GM21619 (cell line): ENCODE data around the gene CAVIN3.
"Not testable (repeated sequence)": the region's sequence is repeated elsewhere in the genome, so short reads cannot be mapped to it uniquely, and the experiment has no call there.

ENCODE experiments used
- ATAC-seq: cut with Tn5 transposase; IDR thresholded peaks from one replicate; pipeline ENCODE4 v1.9.1; 2021; ENCODE audit not compliant: unreplicated experiment

Gene CAVIN3

DNA sequence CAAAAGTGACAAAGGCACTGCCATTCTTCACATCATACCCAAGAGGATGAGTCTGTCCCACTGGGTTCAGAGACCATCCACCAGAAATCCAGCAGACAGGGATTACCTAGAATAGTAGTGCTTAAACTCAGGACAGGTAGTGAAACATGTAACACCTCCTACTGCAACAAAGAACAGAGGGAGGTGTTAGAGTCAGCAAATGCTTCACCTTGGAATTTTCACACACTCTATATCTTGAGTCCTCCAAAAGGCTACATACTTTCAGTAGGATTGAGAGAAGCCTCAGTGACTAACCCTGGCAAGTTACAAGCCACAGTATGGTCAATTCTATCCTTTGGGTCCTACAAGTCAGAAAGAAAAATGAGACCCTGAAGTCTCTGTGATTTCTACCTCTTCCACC lies 6.0 kb upstream of the CAVIN3 start:
- no peak for ATAC-seq

DNA sequence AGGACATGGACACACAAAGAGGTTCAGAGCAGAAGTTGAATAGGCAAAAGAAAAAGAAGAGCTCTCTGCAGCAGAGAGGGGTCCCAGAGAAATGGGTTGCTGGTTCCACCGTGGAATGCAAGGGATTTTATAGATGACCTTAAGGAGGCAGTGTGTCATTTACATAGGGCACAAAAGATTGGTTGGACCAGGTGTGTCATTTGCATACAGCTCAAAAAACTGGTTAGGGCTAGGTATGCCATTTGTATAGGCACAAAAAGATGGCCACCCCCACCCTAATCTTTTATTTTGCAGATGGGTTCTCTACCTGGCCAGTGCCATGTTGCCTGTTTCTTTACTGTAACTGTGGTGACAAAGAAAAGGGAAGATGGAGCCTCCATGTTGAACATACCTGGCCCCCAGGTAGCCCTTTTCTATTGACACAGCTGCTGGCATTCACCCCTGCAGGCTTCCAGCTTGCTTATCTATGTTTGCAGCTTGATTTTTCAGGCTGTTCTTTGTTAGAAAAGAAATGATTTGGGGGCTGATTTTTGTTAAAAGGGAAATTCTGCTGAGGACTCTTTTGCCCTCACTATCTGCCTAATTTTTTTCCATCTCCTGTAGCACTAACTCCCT lies 3.1 kb upstream of the CAVIN3 start:
- ATAC-seq: no peak

DNA sequence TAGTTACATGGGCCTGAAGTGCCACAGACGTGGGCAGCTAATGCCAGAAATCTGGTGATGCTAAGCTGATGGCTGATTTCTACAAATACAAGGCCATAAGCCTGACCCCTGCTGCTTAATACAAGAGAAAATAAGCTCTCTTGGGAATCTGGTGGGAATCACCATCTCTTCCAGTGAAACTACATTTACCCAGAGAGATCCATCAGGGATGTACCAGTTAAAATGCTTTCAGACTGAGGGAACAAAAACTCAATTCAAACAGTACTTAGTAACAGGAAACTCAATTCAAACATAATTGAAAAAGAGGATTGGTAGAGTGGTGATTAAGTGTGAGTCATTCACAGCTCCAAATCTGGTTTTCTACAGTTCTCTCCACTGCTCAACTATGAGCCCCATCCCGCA lies 1.7 kb upstream of the CAVIN3 start:
- no peak for ATAC-seq

- no peak for ATAC-seq
These were observed 1.1 kb upstream of the CAVIN3 start for GRCh38 chr11:6321356-6321755.

DNA sequence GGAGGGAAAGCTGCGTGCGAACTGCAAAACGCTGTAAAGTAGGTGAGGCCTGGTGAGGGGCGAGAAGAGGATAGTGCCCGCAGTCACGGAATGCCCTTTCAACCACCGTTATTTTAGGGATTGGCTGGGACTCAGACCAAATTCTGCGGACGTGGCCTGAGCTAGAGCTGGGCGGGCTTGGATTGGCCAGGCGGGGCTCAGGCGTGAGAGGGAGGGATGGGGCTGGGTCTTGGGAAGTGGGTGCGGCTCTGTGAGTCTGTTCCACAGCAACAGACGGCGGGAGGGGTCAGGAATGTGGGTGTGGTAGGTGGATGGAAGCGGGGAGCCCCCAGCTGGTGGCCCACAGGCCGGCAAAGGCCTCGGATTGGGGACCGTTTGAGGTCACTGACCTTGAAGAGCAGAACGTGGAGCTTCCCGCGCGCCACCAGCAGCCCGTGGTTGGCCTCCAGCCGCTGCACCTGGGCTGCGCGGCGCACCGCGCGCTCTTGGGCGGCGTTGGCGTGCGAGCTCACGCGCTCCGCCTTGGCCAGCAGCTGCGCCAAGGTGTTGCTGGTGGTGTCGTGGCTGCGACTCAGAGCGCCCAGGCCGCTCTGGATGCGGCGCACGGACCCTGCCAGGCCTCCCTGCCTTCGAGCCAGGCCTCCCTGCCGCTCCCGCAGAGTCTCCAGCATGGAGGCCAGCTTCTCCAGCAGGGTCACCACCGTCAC lies 444 bp downstream of the CAVIN3 start:
- peak; percentile 36 for ATAC-seq

DNA sequence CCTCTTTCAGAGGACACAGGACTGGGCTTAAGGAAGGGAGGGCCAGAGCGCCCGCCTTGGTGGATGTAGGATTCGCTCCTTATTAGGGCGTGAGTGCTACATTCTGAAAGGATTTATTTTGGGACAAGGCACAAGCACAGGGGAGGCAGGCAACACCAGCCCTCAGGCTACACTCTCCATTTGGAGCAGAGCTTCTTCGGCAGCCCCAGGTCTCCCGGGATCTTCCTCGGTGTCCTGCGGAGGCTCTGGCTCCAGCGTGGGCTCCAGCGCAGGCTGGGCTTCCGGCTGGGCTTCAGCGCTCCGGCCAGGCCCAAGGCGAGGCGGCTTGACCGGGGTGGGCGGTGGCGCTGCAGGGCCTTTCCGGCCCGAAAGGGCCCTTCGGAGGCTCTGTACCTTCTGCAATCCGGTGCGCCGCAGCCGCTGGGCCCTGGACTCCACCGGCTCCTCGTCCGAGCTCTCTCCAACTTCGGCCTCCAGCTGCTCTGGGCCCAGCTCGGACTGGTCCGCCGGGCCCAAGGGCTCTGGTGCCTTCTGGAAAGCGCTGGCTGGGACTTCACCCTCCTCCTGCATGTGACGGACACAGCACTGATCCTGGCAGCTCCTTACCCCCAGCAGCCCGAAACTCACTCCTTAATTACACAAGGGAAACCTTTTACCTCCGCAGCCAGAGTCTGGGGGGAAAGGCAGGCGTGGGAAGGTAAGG lies 1.1 kb downstream of the CAVIN3 start:
- ATAC-seq: no peak

- ATAC-seq: no peak
These were observed 2.1 kb downstream of the CAVIN3 start for GRCh38 chr11:6318204-6318603.

GRCh38 chr11:6315811-6316425 lies 4.4 kb downstream of the CAVIN3 start:
- ATAC-seq: peak; percentile 63

DNA sequence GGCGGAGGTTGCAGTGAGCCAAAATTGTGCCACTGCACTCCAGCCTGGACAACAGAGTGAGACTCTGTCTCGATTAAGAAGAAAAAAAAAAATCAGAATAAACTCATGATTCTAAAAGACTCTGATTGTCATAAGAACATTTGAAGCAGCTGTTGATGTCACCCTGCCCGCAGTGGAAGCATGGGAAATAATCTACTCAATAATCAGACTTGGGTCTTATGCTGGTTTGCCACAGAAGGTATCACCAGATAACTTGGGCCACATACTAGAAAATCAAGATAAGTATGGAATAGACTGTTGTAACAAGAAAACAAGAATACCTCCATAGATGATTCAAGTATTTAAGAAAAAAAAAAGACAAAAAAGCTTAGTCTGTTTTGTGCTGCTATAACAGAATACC lies 8.2 kb downstream of the CAVIN3 start:
- ATAC-seq: no peak

DNA sequence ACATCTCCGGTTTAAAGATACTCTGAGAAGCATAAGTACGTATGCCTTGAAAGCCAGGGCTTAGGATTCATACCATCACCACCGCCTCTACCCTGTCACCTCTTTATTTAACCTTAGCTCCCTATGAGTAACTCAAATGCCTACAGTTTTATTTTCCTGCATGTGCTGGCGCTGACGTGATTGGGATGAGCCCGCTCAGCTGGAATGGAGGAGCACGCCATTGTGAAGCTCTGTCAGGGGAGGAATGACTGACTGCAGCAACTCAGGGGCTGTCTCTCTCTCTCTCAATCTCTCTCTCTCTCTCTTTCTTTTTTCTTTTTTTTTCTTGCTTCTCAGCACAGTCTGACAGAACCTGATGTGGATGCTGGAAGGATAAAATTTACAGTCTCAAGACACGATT lies 12.4 kb downstream of the CAVIN3 start:
- no peak for ATAC-seq

- no peak for ATAC-seq
These were observed 15.0 kb downstream of the CAVIN3 start for GRCh38 chr11:6305297-6305696.

DNA sequence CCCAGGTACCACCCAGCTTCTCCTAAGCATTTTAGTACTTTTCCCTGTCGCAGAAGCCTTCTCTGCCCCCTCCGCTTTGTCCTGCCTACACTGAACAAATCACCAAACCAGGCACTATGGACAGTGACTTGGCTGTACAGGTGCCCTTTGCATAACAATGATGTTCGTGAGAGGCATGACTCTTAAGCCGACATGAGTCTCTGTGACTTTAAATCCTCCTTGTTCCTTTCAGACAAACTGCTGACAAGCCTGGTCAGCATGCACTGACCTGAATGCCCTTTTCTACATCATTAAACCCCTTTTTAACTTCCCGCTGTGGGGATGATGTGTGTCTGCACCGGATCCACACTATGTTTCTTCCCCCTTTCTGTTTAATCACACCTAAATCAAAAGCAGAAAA lies 16.6 kb downstream of the CAVIN3 start:
- no peak for ATAC-seq

GRCh38 chr11:6301096-6301495 lies 19.2 kb downstream of the CAVIN3 start:
- ATAC-seq: no peak

DNA sequence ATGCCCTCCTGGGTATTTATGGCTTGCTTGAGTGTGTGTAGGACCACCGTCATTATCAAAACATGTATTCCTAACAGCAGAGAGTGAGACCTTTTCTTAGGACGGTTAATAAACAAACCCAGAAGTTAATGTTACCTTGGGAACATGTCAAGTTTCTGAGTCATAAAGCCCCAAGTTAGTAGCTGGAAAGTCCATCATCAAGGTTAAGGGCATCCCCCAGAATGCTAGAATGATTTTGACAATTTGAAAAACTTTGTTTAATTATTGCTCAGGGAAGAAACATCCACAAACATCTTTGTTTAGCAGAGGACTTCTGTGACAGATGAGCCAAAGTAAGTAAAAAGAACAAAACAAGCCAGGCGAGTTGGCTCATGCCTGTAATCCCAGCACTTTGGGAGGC lies 20.0 kb downstream of the CAVIN3 start:
- peak; percentile 52 for ATAC-seq

- peak; percentile 73 for ATAC-seq
These were observed 21.7 kb downstream of the CAVIN3 start for GRCh38 chr11:6298605-6299004.

DNA sequence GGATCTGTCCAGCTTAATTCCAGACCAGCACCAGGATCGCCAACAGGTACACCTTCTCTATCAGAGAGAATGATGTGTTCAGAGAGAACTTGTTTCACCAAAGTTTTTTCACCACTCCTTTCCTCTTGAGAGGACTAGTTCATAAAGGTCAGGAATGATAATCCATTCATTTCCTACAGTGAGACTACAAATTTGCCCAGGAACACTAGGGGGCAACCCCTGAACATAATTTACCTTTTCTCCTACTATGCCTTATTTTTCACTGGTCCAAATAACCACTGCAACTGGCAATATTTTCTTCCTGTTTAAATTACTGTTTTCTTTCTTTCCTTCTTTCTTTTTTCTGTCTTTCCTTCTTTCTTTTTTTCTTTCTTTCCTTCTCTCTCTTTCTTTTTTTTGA lies 22.5 kb downstream of the CAVIN3 start:
- no peak for ATAC-seq

GRCh38 chr11:6285019-6285418 lies 35.3 kb downstream of the CAVIN3 start:
- ATAC-seq: no peak

DNA sequence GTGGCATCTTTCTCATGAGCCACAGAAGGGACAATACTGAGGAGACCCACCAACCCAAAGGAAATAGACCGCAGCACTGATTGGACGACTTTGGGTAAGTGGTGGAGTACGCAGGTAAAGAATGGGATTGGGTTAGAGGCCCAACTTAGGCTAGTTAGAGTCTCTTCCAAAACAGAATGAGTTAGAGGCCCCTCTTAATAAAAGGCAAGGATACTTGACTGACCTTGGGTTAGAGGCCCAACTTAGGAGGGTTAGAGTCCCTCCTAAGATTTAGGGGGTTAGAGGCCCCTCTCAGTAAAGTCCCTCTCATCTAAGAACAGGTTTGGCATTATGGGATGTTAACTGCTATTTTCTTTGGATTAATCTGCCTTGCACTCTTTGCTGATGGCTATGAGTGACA lies 36.1 kb downstream of the CAVIN3 start:
- no peak for ATAC-seq

DNA sequence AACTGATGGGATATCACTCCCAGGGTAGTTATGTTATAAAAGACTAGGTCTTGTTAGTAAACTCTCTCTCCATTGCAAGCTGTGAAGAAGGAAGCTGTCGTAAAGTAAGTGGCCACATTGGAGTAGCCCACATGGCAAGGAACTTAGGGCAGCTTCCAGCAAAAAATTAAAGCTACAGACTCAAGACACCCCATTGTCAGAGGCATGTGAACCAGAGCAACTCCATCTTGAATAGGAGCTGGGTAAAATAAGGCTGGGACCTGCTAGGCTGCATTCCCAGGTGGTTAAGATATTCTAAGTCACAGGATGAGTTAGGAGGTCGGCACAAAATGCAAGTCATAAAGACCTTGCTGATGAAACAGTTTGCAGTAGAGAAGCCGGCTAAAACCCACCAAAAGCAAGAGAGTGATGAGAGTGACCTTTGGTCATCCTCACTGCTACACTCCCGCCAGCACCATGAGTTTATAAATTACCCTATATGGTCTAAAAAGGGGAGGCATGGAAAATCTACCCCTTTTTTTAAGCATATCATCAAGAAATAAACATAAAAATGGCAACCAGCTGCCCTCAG lies 36.8 kb downstream of the CAVIN3 start:
- no peak for ATAC-seq

GRCh38 chr11:6280809-6281208 lies 39.5 kb downstream of the CAVIN3 start:
- ATAC-seq: not testable (repeated sequence)

DNA sequence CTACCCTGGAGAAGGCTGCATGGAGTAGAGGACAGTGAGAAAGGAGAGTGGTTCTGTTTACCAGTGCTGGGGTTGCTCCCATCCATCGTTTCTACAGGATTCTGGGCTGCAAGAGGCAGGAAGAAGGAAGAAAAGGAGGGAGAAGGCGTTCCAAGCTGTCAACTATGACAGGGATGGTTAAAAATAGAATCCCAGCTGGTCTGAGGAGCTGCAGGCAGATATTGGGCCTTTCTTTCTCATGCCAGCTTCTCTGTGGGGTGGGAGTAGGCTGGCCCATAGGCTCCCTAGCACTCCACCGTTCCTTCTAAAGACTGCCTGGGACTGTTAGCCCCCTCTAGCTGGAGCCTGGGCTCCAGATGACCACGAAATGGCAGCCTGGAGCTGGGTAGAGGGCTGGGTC lies 47.1 kb downstream of the CAVIN3 start:
- ATAC-seq: no peak

GRCh38 chr11:6271598-6271997 lies 48.7 kb downstream of the CAVIN3 start:
- no peak for ATAC-seq
